Uterus (tissue), 2 donors: ENCODE measurements around the gene SIN3A.

Experiments used
- POLR2A ChIP-seq, 2 donors: fragments of 450-650 bp; IDR thresholded peaks; one replicate each; pipeline ENCODE4 v1.6.1; 2016; ENCODE audit warnings: antibody characterized with exemption in 2 of 2, mild to moderate bottlenecking in 1 of 2, moderate library complexity in 1 of 2
- TF ChIP-seq, protein P1 (sequence below), 4 experiments: fragments of 200-600 bp in 2 of 4; fragments of 450-650 bp in 2 of 4; sonication (generic) in 2 of 4; IDR thresholded peaks; one replicate each; pipeline ENCODE4 v1.5.1; 2016 to 2019; ENCODE audit warnings: antibody characterized with exemption in 4 of 4, mild to moderate bottlenecking in 2 of 4, moderate library complexity in 1 of 4

DNA sequence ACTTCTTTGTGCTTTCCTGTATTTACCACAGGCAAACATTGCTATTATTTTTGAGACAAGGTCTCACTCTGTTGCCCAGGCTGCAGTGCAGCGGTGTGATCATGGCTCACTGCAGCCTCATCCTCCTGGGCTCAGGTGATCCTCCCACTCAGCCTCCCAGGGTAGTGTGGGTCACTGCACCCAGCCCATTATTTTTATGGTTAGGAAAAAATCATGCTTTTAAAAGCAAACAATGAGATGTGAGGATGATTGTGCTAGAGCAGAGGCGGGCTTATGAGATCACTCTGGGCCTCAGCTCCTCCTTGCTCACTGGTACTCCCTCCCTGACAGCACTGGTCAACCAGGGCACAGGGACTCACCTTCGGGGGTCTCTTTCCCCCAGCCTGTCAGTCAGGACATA is 85.3 kb downstream of the SIN3A start:
- TF ChIP-seq POLR2A (IDR thresholded peaks at IDR 0.05): no peak
- TF ChIP-seq, protein P1, sequence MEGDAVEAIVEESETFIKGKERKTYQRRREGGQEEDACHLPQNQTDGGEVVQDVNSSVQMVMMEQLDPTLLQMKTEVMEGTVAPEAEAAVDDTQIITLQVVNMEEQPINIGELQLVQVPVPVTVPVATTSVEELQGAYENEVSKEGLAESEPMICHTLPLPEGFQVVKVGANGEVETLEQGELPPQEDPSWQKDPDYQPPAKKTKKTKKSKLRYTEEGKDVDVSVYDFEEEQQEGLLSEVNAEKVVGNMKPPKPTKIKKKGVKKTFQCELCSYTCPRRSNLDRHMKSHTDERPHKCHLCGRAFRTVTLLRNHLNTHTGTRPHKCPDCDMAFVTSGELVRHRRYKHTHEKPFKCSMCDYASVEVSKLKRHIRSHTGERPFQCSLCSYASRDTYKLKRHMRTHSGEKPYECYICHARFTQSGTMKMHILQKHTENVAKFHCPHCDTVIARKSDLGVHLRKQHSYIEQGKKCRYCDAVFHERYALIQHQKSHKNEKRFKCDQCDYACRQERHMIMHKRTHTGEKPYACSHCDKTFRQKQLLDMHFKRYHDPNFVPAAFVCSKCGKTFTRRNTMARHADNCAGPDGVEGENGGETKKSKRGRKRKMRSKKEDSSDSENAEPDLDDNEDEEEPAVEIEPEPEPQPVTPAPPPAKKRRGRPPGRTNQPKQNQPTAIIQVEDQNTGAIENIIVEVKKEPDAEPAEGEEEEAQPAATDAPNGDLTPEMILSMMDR (IDR thresholded peaks at IDR 0.05): no peak
